A673 (cell line): ENCODE data around the gene EPM2AIP1. TPM values are rescaled to one million over a fixed set of nuclear protein-coding genes. Genes with fewer than 3 reads are reported as not detected.

Source experiments
- BruUV-seq: library from RNA; stranded (reverse); fragments of 400-500 nt; replicated peaks from 2 replicates; lab custom pipeline; 2021; lab: Mats Ljungman, UMichigan
- CTCF ChIA-PET: fragments of 300-600 bp; sonication (Branson Sonifier 250); formaldehyde crosslinking; loops from one replicate; lab custom pipeline; 2022; ENCODE audit warnings: antibody characterized with exemption; lab: Charles Lee
- POLR2A ChIA-PET: fragments of 300-600 bp; sonication (Branson Sonifier 250); formaldehyde crosslinking; loops from one replicate; lab custom pipeline; 2022; ENCODE audit warnings: antibody characterized with exemption; ENCODE audit not compliant: low non-redundant PET; lab: Charles Lee
- DNase-seq: peaks from one replicate; pipeline ENCODE4 v3.0.0-alpha.2; 2015; ENCODE audit warnings: low spot score
- H3K27ac ChIP-seq: fragments of 200-600 bp; sonication (generic); 2 replicates; pipeline ENCODE4 v1.5.1; 2016; ENCODE audit warnings: mixed run types, low read depth, mild to moderate bottlenecking, mixed read lengths, antibody characterized with exemption, low read length; ENCODE audit not compliant: poor library complexity, severe bottlenecking
- H3K27me3 ChIP-seq: fragments of 200-600 bp; sonication (generic); replicated peaks from 2 replicates; pipeline ENCODE4 v1.6.1; 2017; ENCODE audit warnings: mixed run types, low read depth, mild to moderate bottlenecking, mixed read lengths, antibody characterized with exemption, low read length; ENCODE audit not compliant: insufficient read depth, poor library complexity
- H3K36me3 ChIP-seq: fragments of 200-600 bp; sonication (generic); 2 replicates; pipeline ENCODE4 v1.6.1; 2016; ENCODE audit warnings: mixed run types, mild to moderate bottlenecking, mixed read lengths, antibody characterized with exemption, low read length; ENCODE audit not compliant: insufficient read depth, poor library complexity, severe bottlenecking
- H3K4me1 ChIP-seq: fragments of 200-600 bp; sonication (generic); 2 replicates; pipeline ENCODE4 v1.6.1; 2017; ENCODE audit warnings: mixed run types, mild to moderate bottlenecking, mixed read lengths, antibody characterized with exemption, low read length; ENCODE audit not compliant: insufficient read depth, poor library complexity, severe bottlenecking
- H3K4me3 ChIP-seq: fragments of 200-600 bp; sonication (generic); 2 replicates; pipeline ENCODE4 v1.5.1; 2016; ENCODE audit warnings: low read depth, mixed run types, mild to moderate bottlenecking, mixed read lengths, low read length; ENCODE audit not compliant: poor library complexity, severe bottlenecking
- H3K9me3 ChIP-seq: fragments of 200-600 bp; sonication (generic); 2 replicates; pipeline ENCODE4 v1.6.1; 2016; ENCODE audit warnings: mixed run types, low read depth, mild to moderate bottlenecking, mixed read lengths, antibody characterized with exemption, low read length; ENCODE audit not compliant: poor library complexity, severe bottlenecking
- EZH2 ChIP-seq: fragments of 200-600 bp; sonication (generic); IDR thresholded peaks from 2 replicates; pipeline ENCODE4 v1.6.1; 2017; ENCODE audit warnings: borderline replicate concordance, low read depth, mild to moderate bottlenecking, mixed read lengths, antibody characterized with exemption, low read length; ENCODE audit not compliant: poor library complexity, severe bottlenecking
- intact Hi-C: fragments of 100-400 bp; cut with micrococcal nuclease; formaldehyde crosslinking; loops from one replicate; pipeline ENCODE4 v1.10.0; 2022; ENCODE audit not compliant: unreplicated experiment
- total RNA-seq: library from RNA; stranded (reverse); gene quantifications from 2 replicates; pipeline ENCODE4 v1.2.3, GENCODE V29; 2021
- TF ChIP-seq, protein P1 (sequence below): fragments of 300-800, 200-600 bp; sonication (generic); conservative IDR thresholded peaks from 2 replicates; pipeline ENCODE4 v1.5.1; 2017; ENCODE audit warnings: low read depth, mild to moderate bottlenecking, antibody characterized with exemption, low read length, moderate library complexity, mixed read lengths

Gene EPM2AIP1
- total RNA-seq, 1 experiment from 2014 or later = 25.8 TPM

GRCh38 chr3:37040231-37040630 lies 47.3 kb upstream of the EPM2AIP1 start:
- peaks cover 16% of the 10 kb centered on the region for H3K9me3 ChIP-seq
- CTCF ChIA-PET = no interaction called here
- POLR2A ChIA-PET = no interaction called here
- no peak for TF ChIP-seq EZH2
- TF ChIP-seq, protein P1, sequence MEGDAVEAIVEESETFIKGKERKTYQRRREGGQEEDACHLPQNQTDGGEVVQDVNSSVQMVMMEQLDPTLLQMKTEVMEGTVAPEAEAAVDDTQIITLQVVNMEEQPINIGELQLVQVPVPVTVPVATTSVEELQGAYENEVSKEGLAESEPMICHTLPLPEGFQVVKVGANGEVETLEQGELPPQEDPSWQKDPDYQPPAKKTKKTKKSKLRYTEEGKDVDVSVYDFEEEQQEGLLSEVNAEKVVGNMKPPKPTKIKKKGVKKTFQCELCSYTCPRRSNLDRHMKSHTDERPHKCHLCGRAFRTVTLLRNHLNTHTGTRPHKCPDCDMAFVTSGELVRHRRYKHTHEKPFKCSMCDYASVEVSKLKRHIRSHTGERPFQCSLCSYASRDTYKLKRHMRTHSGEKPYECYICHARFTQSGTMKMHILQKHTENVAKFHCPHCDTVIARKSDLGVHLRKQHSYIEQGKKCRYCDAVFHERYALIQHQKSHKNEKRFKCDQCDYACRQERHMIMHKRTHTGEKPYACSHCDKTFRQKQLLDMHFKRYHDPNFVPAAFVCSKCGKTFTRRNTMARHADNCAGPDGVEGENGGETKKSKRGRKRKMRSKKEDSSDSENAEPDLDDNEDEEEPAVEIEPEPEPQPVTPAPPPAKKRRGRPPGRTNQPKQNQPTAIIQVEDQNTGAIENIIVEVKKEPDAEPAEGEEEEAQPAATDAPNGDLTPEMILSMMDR = no peak
- BruUV-seq = no TSS peak
- no peak overlapping the region for H3K4me3 ChIP-seq
- intact Hi-C loops = no loop called here
- DNase-seq = no peak
- no peak overlapping the region for H3K27ac ChIP-seq
- no peaks in the 10 kb centered on the region for H3K27me3 ChIP-seq
- no peaks in the 10 kb centered on the region for H3K4me1 ChIP-seq
- peaks cover 64% of the 10 kb centered on the region for H3K36me3 ChIP-seq

GRCh38 chr3:37039161-37039846 lies 46.4 kb upstream of the EPM2AIP1 start:
- intact Hi-C loops = no loop called here
- no peaks in the 10 kb centered on the region for H3K4me1 ChIP-seq
- peaks cover 73% of the 10 kb centered on the region for H3K36me3 ChIP-seq
- CTCF ChIA-PET = no interaction called here
- no peak for DNase-seq
- no peaks in the 10 kb centered on the region for H3K27me3 ChIP-seq
- peaks cover 20% of the 10 kb centered on the region for H3K9me3 ChIP-seq
- BruUV-seq = no TSS peak
- no peak overlapping the region for H3K27ac ChIP-seq
- H3K4me3 ChIP-seq = no peak overlapping the region
- TF ChIP-seq EZH2 = no peak
- TF ChIP-seq, protein P1 = no peak
- POLR2A ChIA-PET = no interaction called here

DNA sequence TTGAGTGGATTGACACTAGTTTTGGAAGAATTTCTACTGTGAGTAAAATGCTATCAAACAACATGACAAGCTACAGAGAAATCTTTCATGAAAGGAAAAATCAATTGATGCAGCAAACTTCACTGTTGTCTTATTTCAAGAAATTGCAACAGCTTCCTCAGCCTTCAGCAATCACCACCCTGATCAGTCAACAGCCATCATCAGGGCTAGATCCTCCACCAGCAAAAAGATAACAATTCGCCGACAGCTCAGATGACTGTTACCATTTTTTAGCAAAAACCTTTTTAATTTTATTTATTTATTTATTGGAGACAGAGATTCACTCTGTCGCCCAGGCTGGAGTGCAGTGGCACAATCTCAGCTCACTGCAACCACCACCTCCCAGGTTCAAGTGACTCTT lies 44.4 kb upstream of the EPM2AIP1 start:
- ChIA-PET CTCF (no interaction called here), POLR2A (no interaction called here)
- Histone ChIP-seq H3K4me1 (no peaks in the 10 kb centered on the region), H3K27ac (no peak overlapping the region), H3K27me3 (no peaks in the 10 kb centered on the region), H3K9me3 (peaks cover 20% of the 10 kb centered on the region), H3K4me3 (no peak overlapping the region), H3K36me3 (peaks cover 82% of the 10 kb centered on the region)
- intact Hi-C loops = no loop called here
- TF ChIP-seq, protein P1 = no peak
- TF ChIP-seq EZH2 = no peak
- no peak for DNase-seq
- no TSS peak for BruUV-seq
